Gastrocnemius medialis (tissue), 4 donors: ENCODE results near the gene ARFGEF3. TPM values are rescaled to one million over a fixed set of nuclear protein-coding genes. Genes with fewer than 3 reads are reported as not detected.

Experiments
- ATAC-seq, 2 donors: fragments of 150-250 bp; one replicate each; pipeline ENCODE4 v1.9.1; 2016
- DNase-seq, 2 donors: peaks; one replicate each; pipeline ENCODE4 v3.0.0-alpha.2; 2019
- H3K27ac ChIP-seq, 4 donors: fragments of 200-600 bp; sonication (generic); 1 replicate in 1 of 4; 2 replicates in 3 of 4; pipeline ENCODE4 v1.5.1; 2016 to 2018; ENCODE audit warnings: mild to moderate bottlenecking in 2 of 4, moderate library complexity in 1 of 4
- H3K27me3 ChIP-seq, 3 donors: fragments of 200-600 bp; sonication (generic) in 2 of 3; 1 replicate in 1 of 3; 2 replicates in 2 of 3; pipeline versions ENCODE4 v1.5.1 to v1.6.0; 2016 to 2019; ENCODE audit warnings: mild to moderate bottlenecking in 1 of 3, moderate library complexity in 1 of 3
- H3K36me3 ChIP-seq, 2 donors: fragments of 200-600 bp; sonication (generic) in 1 of 2; one replicate each; pipeline ENCODE4 v1.5.1; 2017 to 2018
- H3K4me1 ChIP-seq, 2 donors: fragments of 200-600 bp; sonication (generic) in 1 of 2; one replicate each; pipeline ENCODE4 v1.5.1; 2016 to 2017; ENCODE audit warnings: mild to moderate bottlenecking in 2 of 2
- H3K4me3 ChIP-seq, 4 donors: fragments of 200-600 bp; sonication (generic) in 3 of 4; 1 replicate in 1 of 4; 2 replicates in 3 of 4; pipeline ENCODE4 v1.5.1; 2016 to 2019; ENCODE audit warnings: mild to moderate bottlenecking in 2 of 4
- H3K9me3 ChIP-seq, 3 donors: fragments of 200-600 bp; sonication (generic) in 2 of 3; 1 replicate in 1 of 3; 2 replicates in 2 of 3; pipeline ENCODE4 v1.5.1; 2016 to 2019
- POLR2A ChIP-seq, 2 donors: fragments of 450-650 bp; IDR thresholded peaks; one replicate each; pipeline ENCODE4 v1.6.1; 2017; ENCODE audit warnings: antibody characterized with exemption in 2 of 2, mild to moderate bottlenecking in 2 of 2, moderate library complexity in 2 of 2
- in situ Hi-C, 4 donors: fragments of 200-750 bp; cut with MboI; loops; one replicate each; pipeline versions ENCODE4 v1.15.0 to v1.8.0; 2017; ENCODE audit warnings: low sequenced_read_pairs in 4 of 4
- intact Hi-C: fragments of 100-400 bp; cut with DNase I; formaldehyde crosslinking; loops from one replicate; pipeline ENCODE4 v1.15.1; 2023; ENCODE audit warnings: low total_unique reads
- total RNA-seq, 4 donors: library from RNA; depleted of rRNA; stranded (reverse); fragments of >200 nt; gene quantifications; one replicate each; pipeline versions ENCODE4 v1.1.0 to v1.2.3, GENCODE V29; 2016
- TF ChIP-seq, protein P1 (sequence below), 5 experiments: fragments of 450-650 bp in 3 of 5; fragments of 200-600 bp in 2 of 5; sonication (generic) in 2 of 5; IDR thresholded peaks in 4 of 5; conservative IDR thresholded peaks in 1 of 5; 1 replicate in 4 of 5; 2 replicates in 1 of 5; pipeline ENCODE4 v1.5.1; 2016 to 2019; ENCODE audit warnings: antibody characterized with exemption in 5 of 5, mild to moderate bottlenecking in 3 of 5, moderate library complexity in 3 of 5

ARFGEF3 gene
- total RNA-seq, 4 donors from 2014 or later = 0.40 to 0.78 (median 0.52) TPM

GRCh38 chr6:138248878-138249277 lies 87.1 kb downstream of the ARFGEF3 start:
- H3K4me3 ChIP-seq = no peak overlapping the region
- no peak for ATAC-seq
- intact Hi-C loops = no loop called here
- no peaks in the 10 kb centered on the region for H3K27me3 ChIP-seq
- in situ Hi-C loops = no loop called here
- no peak overlapping the region for H3K27ac ChIP-seq
- TF ChIP-seq POLR2A (IDR thresholded peaks at IDR 0.05) = no peak
- TF ChIP-seq, protein P1, sequence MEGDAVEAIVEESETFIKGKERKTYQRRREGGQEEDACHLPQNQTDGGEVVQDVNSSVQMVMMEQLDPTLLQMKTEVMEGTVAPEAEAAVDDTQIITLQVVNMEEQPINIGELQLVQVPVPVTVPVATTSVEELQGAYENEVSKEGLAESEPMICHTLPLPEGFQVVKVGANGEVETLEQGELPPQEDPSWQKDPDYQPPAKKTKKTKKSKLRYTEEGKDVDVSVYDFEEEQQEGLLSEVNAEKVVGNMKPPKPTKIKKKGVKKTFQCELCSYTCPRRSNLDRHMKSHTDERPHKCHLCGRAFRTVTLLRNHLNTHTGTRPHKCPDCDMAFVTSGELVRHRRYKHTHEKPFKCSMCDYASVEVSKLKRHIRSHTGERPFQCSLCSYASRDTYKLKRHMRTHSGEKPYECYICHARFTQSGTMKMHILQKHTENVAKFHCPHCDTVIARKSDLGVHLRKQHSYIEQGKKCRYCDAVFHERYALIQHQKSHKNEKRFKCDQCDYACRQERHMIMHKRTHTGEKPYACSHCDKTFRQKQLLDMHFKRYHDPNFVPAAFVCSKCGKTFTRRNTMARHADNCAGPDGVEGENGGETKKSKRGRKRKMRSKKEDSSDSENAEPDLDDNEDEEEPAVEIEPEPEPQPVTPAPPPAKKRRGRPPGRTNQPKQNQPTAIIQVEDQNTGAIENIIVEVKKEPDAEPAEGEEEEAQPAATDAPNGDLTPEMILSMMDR (IDR thresholded peaks at IDR 0.05 in 4 of 5, conservative IDR thresholded peaks at IDR 0.05 in 1 of 5) = no peak
- no peaks in the 10 kb centered on the region for H3K36me3 ChIP-seq
- no peaks in the 10 kb centered on the region for H3K9me3 ChIP-seq
- DNase-seq = no peak
- no peaks in the 10 kb centered on the region for H3K4me1 ChIP-seq

DNA sequence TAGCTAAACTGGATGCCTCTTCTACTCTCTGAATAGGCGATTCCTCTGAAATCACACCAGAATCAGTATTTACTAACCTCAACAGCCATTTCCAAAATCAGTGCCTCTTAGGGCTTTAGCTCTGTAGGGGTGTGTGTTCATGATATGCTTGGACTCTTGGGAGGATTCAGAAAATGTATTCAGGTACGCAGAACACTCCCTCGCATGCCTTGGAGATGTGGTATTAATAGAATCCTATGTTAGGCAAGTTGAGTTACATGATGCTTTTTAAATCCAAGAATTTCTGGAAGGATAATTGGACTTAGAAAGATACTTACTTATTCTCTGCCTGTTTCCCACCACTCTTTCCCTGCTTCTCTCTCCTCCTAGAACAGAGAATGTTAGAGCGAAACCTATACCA lies 88.3 kb downstream of the ARFGEF3 start:
- no peak overlapping the region for H3K4me3 ChIP-seq
- no peak for ATAC-seq
- H3K4me1 ChIP-seq = no peaks in the 10 kb centered on the region
- no peak overlapping the region for H3K27ac ChIP-seq
- in situ Hi-C loops = no loop called here
- TF ChIP-seq POLR2A (IDR thresholded peaks at IDR 0.05) = no peak
- no peaks in the 10 kb centered on the region for H3K36me3 ChIP-seq
- no peaks in the 10 kb centered on the region for H3K9me3 ChIP-seq
- no peaks in the 10 kb centered on the region for H3K27me3 ChIP-seq
- intact Hi-C loops = no loop called here
- DNase-seq = no peak

GRCh38 chr6:138250513-138251247 lies 88.9 kb downstream of the ARFGEF3 start:
- TF ChIP-seq, protein P1 (IDR thresholded peaks at IDR 0.05 in 4 of 5, conservative IDR thresholded peaks at IDR 0.05 in 1 of 5) = no peak
- TF ChIP-seq POLR2A (IDR thresholded peaks at IDR 0.05) = no peak
- Histone ChIP-seq H3K27ac (no peak overlapping the region), H3K4me1 (no peaks in the 10 kb centered on the region), H3K4me3 (no peak overlapping the region), H3K9me3 (no peaks in the 10 kb centered on the region), H3K27me3 (no peaks in the 10 kb centered on the region), H3K36me3 (no peaks in the 10 kb centered on the region)
- no peak for ATAC-seq
- in situ Hi-C loops = no loop called here
- intact Hi-C loops = no loop called here
- DNase-seq = no peak

- no peaks in the 10 kb centered on the region for H3K36me3 ChIP-seq
- no peaks in the 10 kb centered on the region for H3K27me3 ChIP-seq
- DNase-seq (no peak), ATAC-seq (no peak)
- no peak for TF ChIP-seq POLR2A (IDR thresholded peaks at IDR 0.05)
- TF ChIP-seq, protein P1 (IDR thresholded peaks at IDR 0.05 in 4 of 5, conservative IDR thresholded peaks at IDR 0.05 in 1 of 5) = no peak
- intact Hi-C loops = no loop called here
- no peak overlapping the region for H3K4me3 ChIP-seq
- no peaks in the 10 kb centered on the region for H3K4me1 ChIP-seq
- no peak overlapping the region for H3K27ac ChIP-seq
- no peaks in the 10 kb centered on the region for H3K9me3 ChIP-seq
- in situ Hi-C loops = no loop called here
Observed at GRCh38 chr6:138253731-138254130, 92.0 kb downstream of the ARFGEF3 start.

DNA sequence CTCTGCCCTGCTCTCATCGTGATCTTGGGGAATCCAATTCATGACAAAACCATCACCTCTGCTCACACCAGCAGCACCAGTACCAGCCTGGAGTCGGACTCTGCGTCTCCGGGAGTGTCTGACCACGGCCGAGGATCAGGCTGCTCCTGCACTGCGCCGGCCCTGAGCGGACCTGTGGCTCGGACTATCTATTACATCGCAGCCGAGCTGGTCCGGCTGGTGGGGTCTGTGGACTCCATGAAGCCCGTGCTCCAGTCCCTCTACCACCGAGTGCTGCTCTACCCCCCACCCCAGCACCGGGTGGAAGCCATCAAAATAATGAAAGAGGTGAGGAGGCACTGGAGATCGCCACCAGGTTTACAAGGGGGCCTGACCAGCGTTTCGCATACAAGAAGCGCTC lies 93.7 kb downstream of the ARFGEF3 start:
- no peak for ATAC-seq
- in situ Hi-C loops (no loop called here), intact Hi-C loops (no loop called here)
- no peaks in the 10 kb centered on the region for H3K4me1 ChIP-seq
- TF ChIP-seq, protein P1 (IDR thresholded peaks at IDR 0.05 in 4 of 5, conservative IDR thresholded peaks at IDR 0.05 in 1 of 5) = no peak
- TF ChIP-seq POLR2A (IDR thresholded peaks at IDR 0.05) = no peak
- H3K27me3 ChIP-seq = no peaks in the 10 kb centered on the region
- no peaks in the 10 kb centered on the region for H3K9me3 ChIP-seq
- no peak overlapping the region for H3K27ac ChIP-seq
- no peak for DNase-seq
- no peaks in the 10 kb centered on the region for H3K36me3 ChIP-seq
- no peak overlapping the region for H3K4me3 ChIP-seq
